WTC11 (cell line): ENCODE results near the gene G0S2. TPM values are rescaled to one million over a fixed set of nuclear protein-coding genes. Genes with fewer than 3 reads are reported as not detected.

ENCODE experiments used
- ATAC-seq: fragments of 200-7000 bp; cut with Tn5 transposase; 2 replicates; pipeline ENCODE4 v1.10.0; 2021; ENCODE audit warnings: mild to moderate bottlenecking, moderate library complexity
- CTCF ChIA-PET: fragments of 300-600 bp; sonication (Branson Sonifier 250); formaldehyde crosslinking; loops from one replicate; lab custom pipeline; 2021; ENCODE audit warnings: antibody characterized with exemption; lab: Charles Lee
- POLR2A ChIA-PET: fragments of 350-600 bp; sonication (Branson Sonifier 250); formaldehyde crosslinking; loops from one replicate; lab custom pipeline; 2021; ENCODE audit warnings: antibody characterized with exemption; lab: Charles Lee
- DNase-seq: peaks from one replicate; pipeline ENCODE4 v3.0.0; 2021; ENCODE audit warnings: low spot score
- H3K27ac Mint-ChIP-seq: 2 replicates; pipeline ENCODE4 v1.8.0; 2021; ENCODE audit warnings: mixed read lengths
- H3K27me3 Mint-ChIP-seq: 2 replicates; pipeline ENCODE4 v1.8.0; 2021; ENCODE audit warnings: low read depth, mild to moderate bottlenecking, moderate library complexity, mixed read lengths
- H3K36me3 Mint-ChIP-seq: 2 replicates; pipeline ENCODE4 v1.8.0; 2021; ENCODE audit warnings: mixed read lengths
- H3K4me1 Mint-ChIP-seq: 2 replicates; pipeline ENCODE4 v1.8.0; 2022; ENCODE audit warnings: mixed read lengths
- H3K4me3 Mint-ChIP-seq: 2 replicates; pipeline ENCODE4 v1.8.0; 2021; ENCODE audit warnings: mild to moderate bottlenecking, moderate library complexity, mixed read lengths
- H3K9me3 Mint-ChIP-seq: 2 replicates; pipeline ENCODE4 v1.8.0; 2021; ENCODE audit warnings: mixed read lengths
- ESRRA ChIP-seq: sonication (generic); formaldehyde crosslinking; IDR thresholded peaks from 2 replicates; pipeline ENCODE4 v1.8.1; 2022; ENCODE audit warnings: mild to moderate bottlenecking, missing genetic modification reagents, borderline replicate concordance
- FOXP1 ChIP-seq: sonication (generic); formaldehyde crosslinking; IDR thresholded peaks from 2 replicates; pipeline ENCODE4 v1.8.0; 2022; ENCODE audit warnings: missing genetic modification reagents, mild to moderate bottlenecking, moderate library complexity, borderline replicate concordance
- GTF2I ChIP-seq: fragments of 250-450 bp; sonication (Bioruptor Pico); conservative IDR thresholded peaks from 2 replicates; pipeline ENCODE4 v1.4.0; 2021; ENCODE audit warnings: mild to moderate bottlenecking
- NFATC4 ChIP-seq: fragments of 250-450 bp; sonication (Bioruptor Pico); IDR thresholded peaks from 2 replicates; pipeline ENCODE4 v1.9.0; 2021; ENCODE audit warnings: mild to moderate bottlenecking
- NR3C1 ChIP-seq: sonication (generic); formaldehyde crosslinking; conservative IDR thresholded peaks from 2 replicates; pipeline ENCODE4 v1.8.1; 2023; ENCODE audit warnings: low read depth, mild to moderate bottlenecking, missing genetic modification reagents
- OVOL2 ChIP-seq: fragments of 250-450 bp; sonication (Bioruptor Pico); IDR thresholded peaks from 2 replicates; pipeline ENCODE4 v1.9.0; 2021; ENCODE audit warnings: mild to moderate bottlenecking, borderline replicate concordance
- SMAD3 ChIP-seq: sonication (generic); formaldehyde crosslinking; IDR thresholded peaks from 2 replicates; pipeline ENCODE4 v1.8.0; 2022; ENCODE audit warnings: missing genetic modification reagents, mild to moderate bottlenecking, borderline replicate concordance
- TEAD1 ChIP-seq: sonication (generic); formaldehyde crosslinking; IDR thresholded peaks from 2 replicates; pipeline ENCODE4 v1.8.0; 2022; ENCODE audit warnings: mild to moderate bottlenecking, missing genetic modification reagents
- ZNF138 ChIP-seq: sonication (generic); formaldehyde crosslinking; conservative IDR thresholded peaks from 2 replicates; pipeline ENCODE4 v1.8.1; 2022; ENCODE audit warnings: mild to moderate bottlenecking, moderate library complexity, missing genetic modification reagents
- ZNF263 ChIP-seq: sonication (generic); formaldehyde crosslinking; IDR thresholded peaks from 2 replicates; pipeline ENCODE4 v1.8.1; 2022; ENCODE audit warnings: low read depth, mild to moderate bottlenecking, moderate library complexity, missing genetic modification reagents
- total RNA-seq: library from RNA; stranded (reverse); gene quantifications from 3 replicates; pipeline ENCODE4 v1.2.3, GENCODE V29; 2021
- TF ChIP-seq, protein P1 (sequence below): fragments of 250-450 bp; sonication (Bioruptor Pico); IDR thresholded peaks from 2 replicates; pipeline ENCODE4 v1.9.0; 2021; ENCODE audit warnings: mild to moderate bottlenecking, borderline replicate concordance
- TF ChIP-seq, protein P2 (sequence below): sonication (generic); formaldehyde crosslinking; IDR thresholded peaks from 2 replicates; pipeline ENCODE4 v1.8.0; 2022; ENCODE audit warnings: mild to moderate bottlenecking, missing genetic modification reagents
- TF ChIP-seq, protein P3 (sequence below): sonication (generic); formaldehyde crosslinking; IDR thresholded peaks from 2 replicates; pipeline ENCODE4 v1.8.1; 2023; ENCODE audit warnings: mild to moderate bottlenecking, missing genetic modification reagents, borderline replicate concordance
- TF ChIP-seq, protein P4 (sequence below): sonication (generic); formaldehyde crosslinking; IDR thresholded peaks from 2 replicates; pipeline ENCODE4 v1.8.1; 2022; ENCODE audit warnings: mild to moderate bottlenecking, moderate library complexity, missing genetic modification reagents
- TF ChIP-seq, protein P5 (sequence below): fragments of 250-450 bp; sonication (Bioruptor Pico); IDR thresholded peaks from 2 replicates; pipeline ENCODE4 v1.9.0; 2021; ENCODE audit warnings: mild to moderate bottlenecking

Gene G0S2
- total RNA-seq, 1 experiment from 2014 or later: 0.81 TPM

DNA sequence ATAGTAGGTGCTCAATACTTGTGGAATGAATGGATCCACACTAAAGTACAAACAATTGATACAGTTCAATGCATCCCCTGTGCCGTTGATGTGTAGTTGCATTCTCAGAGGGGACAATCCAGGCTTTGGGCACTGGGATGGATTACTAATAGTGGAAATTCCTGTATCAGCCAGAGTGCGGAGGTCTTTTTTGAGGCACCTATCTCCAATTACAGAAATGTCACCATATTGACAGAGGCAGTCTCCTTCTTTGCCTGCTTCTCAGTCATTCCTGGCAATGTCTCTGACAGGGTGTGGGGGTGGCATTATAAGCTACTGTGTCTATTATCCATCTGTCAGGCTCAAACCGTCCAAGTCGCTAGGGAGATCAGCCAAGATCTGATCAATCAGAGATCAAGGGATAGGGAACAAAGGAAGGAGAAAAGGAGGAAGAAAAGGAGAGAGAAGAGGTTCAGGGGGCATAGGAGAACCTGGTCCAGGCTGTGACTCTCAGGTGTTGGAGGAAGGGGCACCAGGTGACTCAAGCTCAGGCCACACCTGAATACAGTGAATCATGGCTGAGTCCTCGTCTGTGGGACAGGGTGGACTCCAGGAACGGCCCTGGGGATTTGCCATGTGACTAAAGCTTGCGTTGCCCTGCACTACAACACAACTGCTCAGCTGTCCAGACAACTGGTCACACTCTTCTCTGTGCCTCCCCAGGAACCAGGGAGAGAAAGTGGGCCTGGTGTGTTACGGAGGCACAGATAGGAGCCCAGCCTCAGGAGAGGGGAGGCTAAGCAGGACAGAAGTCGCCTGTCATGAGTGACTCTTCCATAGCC is 19.6 kb upstream of the G0S2 start:
- TF ChIP-seq OVOL2 (CRISPR knock-in tag) (no peak), ZNF138 (no peak), TEAD1 (CRISPR knock-in tag) (no peak), SMAD3 (CRISPR knock-in tag) (no peak), NR3C1 (CRISPR knock-in tag) (no peak), NFATC4 (no peak)
- TF ChIP-seq, protein P1, sequence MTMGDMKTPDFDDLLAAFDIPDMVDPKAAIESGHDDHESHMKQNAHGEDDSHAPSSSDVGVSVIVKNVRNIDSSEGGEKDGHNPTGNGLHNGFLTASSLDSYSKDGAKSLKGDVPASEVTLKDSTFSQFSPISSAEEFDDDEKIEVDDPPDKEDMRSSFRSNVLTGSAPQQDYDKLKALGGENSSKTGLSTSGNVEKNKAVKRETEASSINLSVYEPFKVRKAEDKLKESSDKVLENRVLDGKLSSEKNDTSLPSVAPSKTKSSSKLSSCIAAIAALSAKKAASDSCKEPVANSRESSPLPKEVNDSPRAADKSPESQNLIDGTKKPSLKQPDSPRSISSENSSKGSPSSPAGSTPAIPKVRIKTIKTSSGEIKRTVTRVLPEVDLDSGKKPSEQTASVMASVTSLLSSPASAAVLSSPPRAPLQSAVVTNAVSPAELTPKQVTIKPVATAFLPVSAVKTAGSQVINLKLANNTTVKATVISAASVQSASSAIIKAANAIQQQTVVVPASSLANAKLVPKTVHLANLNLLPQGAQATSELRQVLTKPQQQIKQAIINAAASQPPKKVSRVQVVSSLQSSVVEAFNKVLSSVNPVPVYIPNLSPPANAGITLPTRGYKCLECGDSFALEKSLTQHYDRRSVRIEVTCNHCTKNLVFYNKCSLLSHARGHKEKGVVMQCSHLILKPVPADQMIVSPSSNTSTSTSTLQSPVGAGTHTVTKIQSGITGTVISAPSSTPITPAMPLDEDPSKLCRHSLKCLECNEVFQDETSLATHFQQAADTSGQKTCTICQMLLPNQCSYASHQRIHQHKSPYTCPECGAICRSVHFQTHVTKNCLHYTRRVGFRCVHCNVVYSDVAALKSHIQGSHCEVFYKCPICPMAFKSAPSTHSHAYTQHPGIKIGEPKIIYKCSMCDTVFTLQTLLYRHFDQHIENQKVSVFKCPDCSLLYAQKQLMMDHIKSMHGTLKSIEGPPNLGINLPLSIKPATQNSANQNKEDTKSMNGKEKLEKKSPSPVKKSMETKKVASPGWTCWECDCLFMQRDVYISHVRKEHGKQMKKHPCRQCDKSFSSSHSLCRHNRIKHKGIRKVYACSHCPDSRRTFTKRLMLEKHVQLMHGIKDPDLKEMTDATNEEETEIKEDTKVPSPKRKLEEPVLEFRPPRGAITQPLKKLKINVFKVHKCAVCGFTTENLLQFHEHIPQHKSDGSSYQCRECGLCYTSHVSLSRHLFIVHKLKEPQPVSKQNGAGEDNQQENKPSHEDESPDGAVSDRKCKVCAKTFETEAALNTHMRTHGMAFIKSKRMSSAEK (CRISPR knock-in tag): no peak
- TF ChIP-seq, protein P2, sequence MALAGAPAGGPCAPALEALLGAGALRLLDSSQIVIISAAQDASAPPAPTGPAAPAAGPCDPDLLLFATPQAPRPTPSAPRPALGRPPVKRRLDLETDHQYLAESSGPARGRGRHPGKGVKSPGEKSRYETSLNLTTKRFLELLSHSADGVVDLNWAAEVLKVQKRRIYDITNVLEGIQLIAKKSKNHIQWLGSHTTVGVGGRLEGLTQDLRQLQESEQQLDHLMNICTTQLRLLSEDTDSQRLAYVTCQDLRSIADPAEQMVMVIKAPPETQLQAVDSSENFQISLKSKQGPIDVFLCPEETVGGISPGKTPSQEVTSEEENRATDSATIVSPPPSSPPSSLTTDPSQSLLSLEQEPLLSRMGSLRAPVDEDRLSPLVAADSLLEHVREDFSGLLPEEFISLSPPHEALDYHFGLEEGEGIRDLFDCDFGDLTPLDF (CRISPR knock-in tag): no peak
- ChIA-PET CTCF (interaction anchor here (0.6 kb wide), 1 partner anchor 1659 kb away, joined by 3 read pairs; no protein-coding TSS in a partner anchor), POLR2A (no interaction called here)
- ATAC-seq: no peak
- no peak for DNase-seq
- no peak overlapping the region for H3K4me3 Mint-ChIP-seq
- H3K4me1 Mint-ChIP-seq: peaks cover 29% of the 10 kb centered on the region
- H3K9me3 Mint-ChIP-seq: no peaks in the 10 kb centered on the region
- H3K27me3 Mint-ChIP-seq: no peaks in the 10 kb centered on the region
- no peak overlapping the region for H3K27ac Mint-ChIP-seq
- no peaks in the 10 kb centered on the region for H3K36me3 Mint-ChIP-seq

DNA sequence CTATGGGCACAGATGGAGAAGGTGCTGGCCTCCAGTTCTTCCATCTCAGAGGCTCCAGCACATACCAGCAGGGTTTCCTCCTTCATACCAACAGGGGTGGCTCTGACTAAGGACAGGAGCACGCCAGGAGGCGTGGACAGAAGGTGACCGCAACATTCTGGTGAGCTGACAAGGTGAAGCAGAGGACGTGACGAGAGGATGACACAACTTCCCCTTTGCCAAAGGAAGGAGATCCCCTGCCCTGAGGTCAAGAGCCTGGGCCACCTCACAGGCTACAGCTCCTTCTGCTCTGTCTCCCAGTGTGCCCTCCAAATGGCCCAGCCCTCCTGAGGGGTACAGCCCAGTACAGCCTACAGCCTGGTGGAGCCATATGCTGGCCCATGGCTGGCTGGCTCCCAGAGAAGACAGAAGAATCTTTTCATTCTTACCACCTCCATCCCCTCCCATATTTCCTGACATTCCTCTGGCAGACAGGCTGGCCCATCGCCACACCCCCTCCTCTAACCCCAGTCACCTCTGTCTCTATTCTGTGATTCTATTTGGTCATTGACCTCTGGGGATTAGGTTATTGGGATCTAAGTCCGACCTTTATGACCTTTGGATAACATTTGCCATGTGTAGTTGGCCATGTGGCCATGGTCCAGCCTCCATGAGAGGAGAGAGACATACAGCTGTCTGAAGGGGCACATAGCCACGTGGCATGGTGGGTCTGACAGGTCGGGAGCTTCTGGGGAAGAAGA is 17.9 kb upstream of the G0S2 start:
- no peak for ATAC-seq
- Mint-ChIP-seq H3K4me1 (peaks cover 22% of the 10 kb centered on the region), H3K27me3 (no peaks in the 10 kb centered on the region), H3K9me3 (no peaks in the 10 kb centered on the region), H3K27ac (no peak overlapping the region), H3K36me3 (no peaks in the 10 kb centered on the region), H3K4me3 (no peak overlapping the region)
- ChIA-PET CTCF (interaction anchor here (0.8 to 1.5 kb wide), 3 partner anchors 64 to 92 kb away, joined by 3 read pairs; no protein-coding TSS in a partner anchor), POLR2A (no interaction called here)
- DNase-seq: no peak
- no peak for TF ChIP-seq ZNF263
- TF ChIP-seq, protein P3, sequence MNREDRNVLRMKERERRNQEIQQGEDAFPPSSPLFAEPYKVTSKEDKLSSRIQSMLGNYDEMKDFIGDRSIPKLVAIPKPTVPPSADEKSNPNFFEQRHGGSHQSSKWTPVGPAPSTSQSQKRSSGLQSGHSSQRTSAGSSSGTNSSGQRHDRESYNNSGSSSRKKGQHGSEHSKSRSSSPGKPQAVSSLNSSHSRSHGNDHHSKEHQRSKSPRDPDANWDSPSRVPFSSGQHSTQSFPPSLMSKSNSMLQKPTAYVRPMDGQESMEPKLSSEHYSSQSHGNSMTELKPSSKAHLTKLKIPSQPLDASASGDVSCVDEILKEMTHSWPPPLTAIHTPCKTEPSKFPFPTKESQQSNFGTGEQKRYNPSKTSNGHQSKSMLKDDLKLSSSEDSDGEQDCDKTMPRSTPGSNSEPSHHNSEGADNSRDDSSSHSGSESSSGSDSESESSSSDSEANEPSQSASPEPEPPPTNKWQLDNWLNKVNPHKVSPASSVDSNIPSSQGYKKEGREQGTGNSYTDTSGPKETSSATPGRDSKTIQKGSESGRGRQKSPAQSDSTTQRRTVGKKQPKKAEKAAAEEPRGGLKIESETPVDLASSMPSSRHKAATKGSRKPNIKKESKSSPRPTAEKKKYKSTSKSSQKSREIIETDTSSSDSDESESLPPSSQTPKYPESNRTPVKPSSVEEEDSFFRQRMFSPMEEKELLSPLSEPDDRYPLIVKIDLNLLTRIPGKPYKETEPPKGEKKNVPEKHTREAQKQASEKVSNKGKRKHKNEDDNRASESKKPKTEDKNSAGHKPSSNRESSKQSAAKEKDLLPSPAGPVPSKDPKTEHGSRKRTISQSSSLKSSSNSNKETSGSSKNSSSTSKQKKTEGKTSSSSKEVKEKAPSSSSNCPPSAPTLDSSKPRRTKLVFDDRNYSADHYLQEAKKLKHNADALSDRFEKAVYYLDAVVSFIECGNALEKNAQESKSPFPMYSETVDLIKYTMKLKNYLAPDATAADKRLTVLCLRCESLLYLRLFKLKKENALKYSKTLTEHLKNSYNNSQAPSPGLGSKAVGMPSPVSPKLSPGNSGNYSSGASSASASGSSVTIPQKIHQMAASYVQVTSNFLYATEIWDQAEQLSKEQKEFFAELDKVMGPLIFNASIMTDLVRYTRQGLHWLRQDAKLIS (CRISPR knock-in tag): no peak
- TF ChIP-seq, protein P4, sequence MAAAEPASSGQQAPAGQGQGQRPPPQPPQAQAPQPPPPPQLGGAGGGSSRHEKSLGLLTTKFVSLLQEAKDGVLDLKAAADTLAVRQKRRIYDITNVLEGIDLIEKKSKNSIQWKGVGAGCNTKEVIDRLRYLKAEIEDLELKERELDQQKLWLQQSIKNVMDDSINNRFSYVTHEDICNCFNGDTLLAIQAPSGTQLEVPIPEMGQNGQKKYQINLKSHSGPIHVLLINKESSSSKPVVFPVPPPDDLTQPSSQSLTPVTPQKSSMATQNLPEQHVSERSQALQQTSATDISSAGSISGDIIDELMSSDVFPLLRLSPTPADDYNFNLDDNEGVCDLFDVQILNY (CRISPR knock-in tag): no peak
- TF ChIP-seq ESRRA (CRISPR knock-in tag): no peak
- TF ChIP-seq, protein P5, sequence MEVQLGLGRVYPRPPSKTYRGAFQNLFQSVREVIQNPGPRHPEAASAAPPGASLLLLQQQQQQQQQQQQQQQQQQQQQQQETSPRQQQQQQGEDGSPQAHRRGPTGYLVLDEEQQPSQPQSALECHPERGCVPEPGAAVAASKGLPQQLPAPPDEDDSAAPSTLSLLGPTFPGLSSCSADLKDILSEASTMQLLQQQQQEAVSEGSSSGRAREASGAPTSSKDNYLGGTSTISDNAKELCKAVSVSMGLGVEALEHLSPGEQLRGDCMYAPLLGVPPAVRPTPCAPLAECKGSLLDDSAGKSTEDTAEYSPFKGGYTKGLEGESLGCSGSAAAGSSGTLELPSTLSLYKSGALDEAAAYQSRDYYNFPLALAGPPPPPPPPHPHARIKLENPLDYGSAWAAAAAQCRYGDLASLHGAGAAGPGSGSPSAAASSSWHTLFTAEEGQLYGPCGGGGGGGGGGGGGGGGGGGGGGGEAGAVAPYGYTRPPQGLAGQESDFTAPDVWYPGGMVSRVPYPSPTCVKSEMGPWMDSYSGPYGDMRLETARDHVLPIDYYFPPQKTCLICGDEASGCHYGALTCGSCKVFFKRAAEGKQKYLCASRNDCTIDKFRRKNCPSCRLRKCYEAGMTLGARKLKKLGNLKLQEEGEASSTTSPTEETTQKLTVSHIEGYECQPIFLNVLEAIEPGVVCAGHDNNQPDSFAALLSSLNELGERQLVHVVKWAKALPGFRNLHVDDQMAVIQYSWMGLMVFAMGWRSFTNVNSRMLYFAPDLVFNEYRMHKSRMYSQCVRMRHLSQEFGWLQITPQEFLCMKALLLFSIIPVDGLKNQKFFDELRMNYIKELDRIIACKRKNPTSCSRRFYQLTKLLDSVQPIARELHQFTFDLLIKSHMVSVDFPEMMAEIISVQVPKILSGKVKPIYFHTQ (CRISPR knock-in tag): no peak
- no peak for TF ChIP-seq GTF2I (CRISPR knock-in tag)
- no peak for TF ChIP-seq FOXP1 (CRISPR knock-in tag)
- TF ChIP-seq ZNF138: no peak
